ENCODE measurements around the gene RAP1GAP2. TPM values are rescaled to one million over a fixed set of nuclear protein-coding genes. Genes with fewer than 3 reads are reported as not detected.

RAP1GAP2 gene
- polyA plus RNA-seq, 3 donors = 1.5 to 48.4 (median 6.1) TPM

DNA sequence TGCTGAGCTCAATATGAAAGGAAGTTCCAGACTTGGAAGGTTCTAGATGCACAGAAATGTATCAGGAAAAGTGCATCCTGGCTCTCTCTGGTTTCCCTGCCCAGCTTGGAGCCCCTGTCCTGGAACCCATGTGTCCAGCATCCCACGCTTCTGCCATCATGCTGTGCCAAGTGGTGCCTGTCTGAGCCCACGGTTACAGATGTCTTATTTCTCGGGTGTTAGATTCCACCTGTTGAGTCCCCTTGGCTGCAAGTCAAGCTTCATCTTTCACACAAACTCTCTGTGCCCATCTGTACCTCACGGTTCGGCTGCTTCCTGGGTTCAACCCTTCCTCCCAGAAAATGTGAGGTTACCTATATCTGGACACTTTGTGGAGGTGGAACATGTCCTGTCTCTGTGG lies 244.6 kb downstream of the RAP1GAP2 start:
- intact Hi-C loops (cut with micrococcal nuclease) = loop anchor here in 1 of 2 donors (10.0 kb wide), 1 partner anchor 594 kb away; the partner anchor contains the start of genes CTNS and SHPK
- peaks cover 8 to 14% (median 12%) of the 10 kb centered on the region in 7 donors for H3K9me3 Mint-ChIP-seq

GRCh38 chr17:3043737-3044365 lies 247.6 kb downstream of the RAP1GAP2 start:
- Histone ChIP-seq H3K27me3 (ENCODE audit: control insufficient read depth in 2 of 2, insufficient read depth in 2 of 2, low read length in 2 of 2) (no peaks in the 10 kb centered on the region), H3K4me1 (ENCODE audit: control insufficient read depth in 1 of 2, insufficient read depth in 2 of 2, low read length in 2 of 2) (peaks cover 18% of the 10 kb centered on the region in 2 donors)
- 65% methylated on average over 9 of the region's 11 CpGs for WGBS (ENCODE audit: insufficient coverage)

More for the DNA sequence above, 244.6 kb downstream of the RAP1GAP2 start:
- peaks cover 7% of the 10 kb centered on the region for H4K20me1 ChIP-seq (ENCODE audit: insufficient read depth, low read length)
- H3K27ac Mint-ChIP-seq = peak overlapping the region in 3 of 7 donors; percentile 22 to 60 (median 35)
- no peak overlapping the region for H3K4me3 ChIP-seq (replicated peaks in 1 of 3; ENCODE audit: low read depth in 2 of 3, low read length in 3 of 3)
- H3K79me2 ChIP-seq (ENCODE audit: insufficient read depth, low read length) = no peaks in the 10 kb centered on the region
- no peaks in the 10 kb centered on the region for H3K27me3 ChIP-seq (ENCODE audit: control insufficient read depth in 2 of 2, insufficient read depth in 2 of 2, low read length in 2 of 2)
- peaks cover under 1 to 2% of the 10 kb centered on the region in 2 donors for H3K36me3 Mint-ChIP-seq
- H3K4me1 ChIP-seq (ENCODE audit: control insufficient read depth in 1 of 2, insufficient read depth in 2 of 2, low read length in 2 of 2) = peaks cover 14 to 15% of the 10 kb centered on the region in 2 donors
- no peak overlapping the region for H3K27ac ChIP-seq (ENCODE audit: low read depth in 1 of 2, low read length in 2 of 2)
- TF ChIP-seq CTCF (IDR thresholded peaks at IDR 0.05) = no peak
- no peak for DNase-seq
- 91% methylated on average over 3 of the region's 5 CpGs for WGBS (ENCODE audit: insufficient coverage)
- H3K4me3 Mint-ChIP-seq = no peak overlapping the region
- H3K9me3 ChIP-seq (replicated peaks in 1 of 2; ENCODE audit: control insufficient read depth in 1 of 2, insufficient read depth in 1 of 2, low read length in 2 of 2) = peaks cover 10 to 14% of the 10 kb centered on the region in 2 donors
- peaks cover 0 to under 1% of the 10 kb centered on the region in 2 donors for H3K36me3 ChIP-seq (replicated peaks in 1 of 2; ENCODE audit: control insufficient read depth in 1 of 2, insufficient read depth in 2 of 2, low read length in 2 of 2)
- H2AFZ ChIP-seq (ENCODE audit: insufficient read depth, low read depth, low read length, poor library complexity, severe bottlenecking) = no peak overlapping the region
- H3K9ac ChIP-seq (ENCODE audit: insufficient read depth, low read length, poor library complexity, severe bottlenecking) = no peak overlapping the region
- H3K4me2 ChIP-seq (replicated peaks; ENCODE audit: extremely low read depth, low read length, poor library complexity, severe bottlenecking) = no peak overlapping the region
- peaks cover 17% of the 10 kb centered on the region for H3K4me1 Mint-ChIP-seq
- H3K27me3 Mint-ChIP-seq (ENCODE audit: low read depth in 3 of 3) = peaks cover 2 to 12% (median 2%) of the 10 kb centered on the region in 3 donors

More at GRCh38 chr17:3043737-3044365, 247.6 kb downstream of the RAP1GAP2 start:
- Histone ChIP-seq H3K4me3 (replicated peaks in 1 of 3; ENCODE audit: low read depth in 2 of 3, low read length in 3 of 3) (no peak overlapping the region), H3K9ac (ENCODE audit: insufficient read depth, low read length, poor library complexity, severe bottlenecking) (no peak overlapping the region), H3K4me2 (replicated peaks; ENCODE audit: extremely low read depth, low read length, poor library complexity, severe bottlenecking) (no peak overlapping the region), H3K9me3 (replicated peaks in 1 of 2; ENCODE audit: control insufficient read depth in 1 of 2, insufficient read depth in 1 of 2, low read length in 2 of 2) (peaks cover 10 to 14% of the 10 kb centered on the region in 2 donors), H3K79me2 (ENCODE audit: insufficient read depth, low read length) (no peaks in the 10 kb centered on the region), H4K20me1 (ENCODE audit: insufficient read depth, low read length) (no peaks in the 10 kb centered on the region), H3K36me3 (replicated peaks in 1 of 2; ENCODE audit: control insufficient read depth in 1 of 2, insufficient read depth in 2 of 2, low read length in 2 of 2) (no peaks in the 10 kb centered on the region), H2AFZ (ENCODE audit: insufficient read depth, low read depth, low read length, poor library complexity, severe bottlenecking) (no peak overlapping the region), H3K27ac (ENCODE audit: low read depth in 1 of 2, low read length in 2 of 2) (no peak overlapping the region)
- H3K27me3 Mint-ChIP-seq (ENCODE audit: low read depth in 3 of 3) = peaks cover 2 to 10% (median 2%) of the 10 kb centered on the region in 3 donors
- H3K4me3 Mint-ChIP-seq = no peak overlapping the region
- peak in 1 of 3 donors; percentile 10 for DNase-seq
- intact Hi-C loops (cut with micrococcal nuclease) = loop anchor here in 1 of 2 donors (10.0 kb wide), 1 partner anchor 591 kb away; the partner anchor contains the start of genes CTNS and SHPK
- TF ChIP-seq CTCF (IDR thresholded peaks at IDR 0.05) = peak; percentile 43
- no peak overlapping the region for H3K27ac Mint-ChIP-seq
- no peaks in the 10 kb centered on the region for H3K36me3 Mint-ChIP-seq
- H3K9me3 Mint-ChIP-seq = peaks cover 8 to 14% (median 12%) of the 10 kb centered on the region in 7 donors
- peaks cover 18% of the 10 kb centered on the region for H3K4me1 Mint-ChIP-seq

Data from CD14-positive monocyte (primary cell).